ENCODE measurements around the gene ESR2.
"Not testable (repeated sequence)": the region's sequence is repeated elsewhere in the genome, so short reads cannot be mapped to it uniquely, and the experiment has no call there.

ESR2 gene

DNA sequence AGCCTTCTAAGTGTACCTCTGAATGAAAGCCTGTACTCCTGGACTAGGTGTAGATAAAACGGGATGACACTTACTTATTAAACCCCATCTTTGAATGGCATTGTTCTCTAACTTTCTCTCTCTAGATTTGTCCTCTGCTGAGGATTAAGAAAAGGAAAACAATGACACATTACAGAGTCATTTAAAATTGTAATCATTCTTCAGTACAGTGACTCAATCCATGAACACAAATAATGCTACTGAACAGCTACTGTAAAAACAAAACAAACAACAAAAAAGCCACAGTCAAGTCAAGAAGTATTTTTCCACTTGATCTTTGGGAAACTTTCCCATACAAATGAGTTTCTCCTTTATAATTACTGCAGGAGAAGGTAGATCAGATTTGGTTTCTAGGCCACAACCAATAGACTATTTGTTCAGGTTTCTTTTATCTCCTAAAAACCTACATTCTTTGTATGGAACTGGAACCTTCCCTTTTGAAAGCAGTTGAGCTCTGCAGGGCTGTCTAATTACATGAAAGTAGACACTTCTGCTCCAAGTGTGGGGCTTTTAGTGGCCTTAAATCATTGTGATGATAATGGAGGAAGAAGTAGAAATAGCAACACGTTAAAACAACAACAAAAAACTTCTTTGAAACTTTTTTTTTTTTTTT is 219.1 kb downstream of the ESR2 start:
- no peak for DNase-seq

DNA sequence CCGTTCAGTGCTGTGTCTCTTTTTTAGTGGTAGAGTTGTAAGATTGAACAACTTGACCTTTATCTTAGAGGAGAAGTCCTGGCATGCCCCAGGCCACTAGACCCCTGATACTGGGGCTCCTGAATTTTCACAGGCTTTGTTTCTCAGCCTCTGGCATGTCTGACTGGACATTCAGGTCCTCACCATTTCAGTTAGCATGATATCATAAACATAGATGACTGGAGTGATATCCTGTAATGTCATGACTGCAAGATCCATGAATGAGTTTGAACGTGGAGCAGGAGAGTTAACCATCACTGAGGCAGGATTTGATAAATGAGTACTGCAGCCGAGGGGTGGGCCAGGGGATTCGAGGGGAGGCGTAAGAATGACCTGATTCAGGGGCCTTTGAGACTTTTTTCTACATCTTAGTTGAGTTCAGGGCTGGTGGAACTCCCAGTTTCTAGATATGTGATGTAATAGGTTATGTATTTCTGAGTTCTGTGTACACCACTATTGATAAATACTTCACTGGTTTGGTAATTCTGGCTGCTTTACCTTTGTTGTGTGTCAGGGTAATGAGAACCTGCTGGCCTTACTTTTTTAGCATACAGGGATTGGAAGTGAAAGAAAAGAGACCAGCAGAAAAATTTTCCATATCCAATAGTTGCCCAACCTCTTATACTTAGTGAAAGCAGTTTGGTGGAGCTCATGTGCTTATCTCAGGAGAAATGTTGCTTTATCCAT is 224.4 kb downstream of the ESR2 start:
- no peak for DNase-seq

DNA sequence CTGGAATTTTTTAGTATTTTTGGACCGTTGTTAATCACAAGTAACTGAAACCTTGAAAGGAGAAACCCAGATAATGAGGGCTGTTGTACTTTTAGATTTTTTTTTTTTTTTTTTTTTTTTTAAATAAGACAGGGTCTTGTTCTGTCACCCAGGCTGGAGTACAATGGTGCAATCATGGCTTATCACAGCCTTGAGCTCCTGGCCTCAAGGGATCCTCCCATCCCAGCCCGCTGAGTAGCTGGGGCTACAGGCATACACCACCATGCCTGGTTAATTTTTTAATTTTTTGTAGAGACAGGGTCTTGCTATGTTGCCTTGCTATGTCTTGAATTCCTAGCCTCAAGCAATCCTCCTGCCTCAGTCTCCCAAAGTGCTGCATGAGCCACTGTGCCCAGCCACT is 229.7 kb downstream of the ESR2 start:
- no peak for DNase-seq

DNA sequence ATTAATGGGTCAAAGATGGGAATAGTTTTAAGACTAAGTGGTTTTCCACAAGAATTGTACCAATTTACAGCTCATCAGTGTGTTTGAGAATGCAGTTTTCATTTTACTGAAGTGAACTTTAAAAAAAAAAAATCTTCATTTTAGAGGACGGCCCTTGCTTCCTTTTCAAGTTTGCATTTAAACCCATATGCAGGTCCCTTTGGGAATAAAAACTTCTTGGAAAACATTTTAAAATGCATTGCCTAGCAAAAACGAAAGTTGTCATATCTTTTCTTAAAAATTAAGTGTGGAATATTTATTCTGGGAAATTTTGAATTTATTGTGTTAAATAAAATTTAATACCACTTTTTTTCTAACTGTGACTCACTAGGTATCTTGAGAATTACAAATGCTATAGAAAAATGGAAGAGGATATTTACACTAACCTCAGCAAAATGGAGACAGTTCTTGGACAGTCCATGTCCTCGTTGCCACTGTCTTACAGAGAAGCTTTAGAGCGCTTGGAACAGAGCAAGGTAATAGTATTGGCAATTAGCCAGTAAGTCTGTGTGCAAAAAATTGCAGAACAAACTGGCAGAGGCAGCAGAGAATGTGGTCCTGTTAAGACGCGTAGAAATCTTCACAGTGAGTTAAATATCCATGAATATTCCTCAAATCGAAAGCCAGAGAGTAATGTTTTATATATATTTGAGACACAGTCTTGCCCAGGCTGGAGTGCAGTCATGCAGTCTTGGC is 231.6 kb downstream of the ESR2 start:
- no peak for DNase-seq

DNA sequence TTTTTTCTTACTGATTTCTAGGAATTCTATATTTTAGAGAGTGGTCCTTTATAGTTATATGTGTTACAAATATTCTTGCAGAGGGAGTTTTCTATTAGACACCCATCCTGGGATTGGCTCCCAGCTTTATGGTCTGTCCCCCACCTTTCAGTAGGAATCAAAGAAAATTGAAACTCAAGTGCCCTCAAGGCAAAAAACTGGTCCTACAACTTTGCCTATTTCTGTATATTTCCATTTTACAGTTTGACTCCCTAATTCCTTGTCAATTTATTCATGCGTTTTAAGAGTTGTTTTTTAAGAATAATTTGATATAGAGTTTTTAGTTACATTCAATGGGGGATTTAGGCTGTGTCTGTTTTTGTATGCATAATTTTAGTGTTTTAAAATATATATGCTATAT is 232.5 kb downstream of the ESR2 start:
- no peak for DNase-seq

DNA sequence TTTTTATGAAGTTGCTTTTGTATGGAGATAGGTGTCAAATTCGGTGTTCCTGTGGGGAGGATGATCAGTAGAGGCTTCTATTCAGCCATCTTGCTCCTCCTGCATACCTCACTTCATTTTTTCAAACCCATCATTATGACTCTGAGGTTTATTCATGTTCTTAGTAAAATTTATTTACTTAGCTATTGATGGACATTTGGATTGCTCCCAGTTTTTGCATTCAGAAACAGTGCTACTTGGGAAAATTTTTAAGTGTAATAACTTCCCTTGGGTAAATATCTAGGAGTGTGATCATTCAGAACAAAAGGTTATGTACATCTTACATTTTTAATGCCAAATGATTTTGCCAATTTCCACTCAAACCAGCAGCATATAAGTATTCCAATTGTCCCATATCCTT is 233.1 kb downstream of the ESR2 start:
- DNase-seq = no peak

DNA sequence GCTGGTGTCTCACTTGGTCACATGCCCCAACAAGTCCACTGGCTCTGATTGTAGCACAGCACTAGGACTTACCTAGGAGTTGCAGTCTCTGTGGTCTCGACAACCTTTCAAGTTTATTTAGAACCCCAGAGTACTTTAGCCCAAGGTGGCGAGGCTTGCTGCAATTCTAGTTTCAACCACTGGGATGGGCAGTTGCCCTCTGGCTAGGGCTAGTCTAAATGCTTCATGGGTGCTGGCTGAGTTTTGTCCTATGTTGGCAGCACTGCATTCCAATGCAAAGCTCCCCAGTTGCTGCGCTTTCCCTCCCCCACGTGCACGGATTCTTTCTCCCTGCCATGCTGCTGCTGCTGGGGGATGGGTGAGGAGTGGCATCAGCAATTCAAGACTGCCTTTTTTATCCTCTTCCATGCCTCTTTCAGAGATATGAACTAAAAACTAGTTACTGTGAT is 233.5 kb downstream of the ESR2 start:
- no peak for DNase-seq

DNA sequence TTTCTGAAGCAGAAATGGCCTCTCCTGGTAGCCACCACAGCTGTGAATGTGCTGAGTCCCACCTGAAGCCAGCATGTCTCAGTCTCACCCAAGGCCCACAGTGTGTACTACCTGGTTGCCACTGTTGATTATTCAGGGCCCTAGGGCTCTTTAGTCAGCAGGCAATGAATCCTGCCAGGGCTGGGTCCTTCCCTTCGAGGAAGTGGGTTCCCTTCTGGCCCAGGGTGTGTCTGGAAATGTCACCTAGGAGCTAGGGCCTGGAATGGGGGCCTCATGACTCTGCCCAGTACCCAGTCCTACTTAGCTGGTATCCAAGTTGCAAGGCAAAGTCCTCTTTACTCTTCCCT is 234.0 kb downstream of the ESR2 start:
- no peak for DNase-seq

DNA sequence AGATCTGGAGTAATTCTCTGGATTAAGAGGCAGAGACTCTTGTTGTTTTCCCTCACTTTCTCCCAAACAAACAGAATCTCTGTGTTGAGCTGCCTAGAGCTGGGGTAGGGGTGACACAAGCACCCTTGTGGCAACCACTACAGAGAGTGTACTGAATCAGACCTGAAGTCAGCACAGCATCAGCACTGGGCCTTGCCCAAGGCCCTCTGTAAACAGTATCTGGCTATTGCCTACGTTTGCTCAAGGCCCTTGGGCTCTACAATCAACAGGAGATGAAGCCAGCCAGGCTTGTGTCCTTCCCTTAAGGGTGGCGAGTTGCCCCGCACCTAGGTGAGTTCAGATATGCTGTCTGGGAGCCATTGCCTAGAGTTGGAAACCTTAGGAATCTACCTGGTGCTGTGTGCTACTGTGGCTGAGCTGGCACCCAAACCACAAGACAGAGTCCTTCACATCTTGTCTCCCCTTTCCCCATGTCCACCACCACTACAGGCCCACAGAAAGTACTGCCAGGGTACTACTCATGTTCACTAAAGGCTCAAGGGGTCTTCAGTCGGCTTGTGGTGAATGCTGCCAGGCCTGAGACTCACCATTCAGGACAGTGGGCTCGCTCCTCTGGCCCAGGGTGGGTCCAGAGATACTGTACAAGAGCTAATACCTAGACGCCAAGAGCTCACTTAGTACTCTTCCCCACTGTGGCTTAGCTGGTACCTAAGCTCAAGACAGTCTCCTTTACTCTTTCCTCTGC is 234.5 kb downstream of the ESR2 start:
- no peak for DNase-seq

DNA sequence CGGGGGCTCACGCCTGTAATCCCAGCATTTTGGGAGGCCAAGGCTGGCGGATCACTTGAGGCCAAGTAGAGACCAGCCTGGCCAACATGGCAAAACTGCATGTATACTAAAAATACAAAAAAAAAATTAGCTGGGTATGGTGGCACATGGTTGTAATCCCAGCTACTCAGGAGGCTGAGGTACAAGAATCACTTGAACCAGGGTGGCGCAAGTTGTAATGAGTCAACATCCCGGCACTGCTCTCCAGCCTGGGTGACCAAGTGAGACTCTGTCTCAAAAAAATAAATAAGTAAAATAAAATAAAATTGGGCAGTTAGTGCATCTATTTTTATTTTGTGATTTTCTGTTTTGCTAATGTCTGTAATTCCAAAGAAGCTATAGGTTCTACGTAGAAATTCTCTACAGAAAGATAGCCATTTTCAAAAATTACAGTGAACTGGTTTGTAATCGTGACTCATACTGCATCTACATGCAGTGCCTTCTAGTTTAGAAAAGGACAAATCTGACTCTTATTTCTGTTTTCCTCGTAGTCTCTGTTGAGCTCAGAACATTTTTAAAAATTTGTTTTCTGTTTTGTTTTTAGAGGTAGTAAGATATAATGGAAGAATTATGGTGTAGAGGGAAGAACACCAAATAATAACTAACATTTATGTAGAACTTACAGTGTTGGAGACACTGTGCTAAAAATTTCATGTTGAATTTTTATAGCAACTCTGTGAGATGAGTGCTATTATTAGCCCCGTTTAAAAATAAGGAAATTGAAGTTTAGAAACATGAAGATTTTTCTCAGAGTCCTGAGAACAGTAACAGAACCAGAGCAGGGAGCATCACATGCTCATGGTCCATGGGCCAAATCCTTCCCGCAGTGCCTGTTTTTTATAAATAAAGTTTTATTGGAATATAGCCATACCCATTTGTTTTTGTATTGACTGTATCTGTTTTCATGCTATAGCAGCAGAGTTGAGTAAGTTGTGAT is 240.2 kb downstream of the ESR2 start:
- no peak for DNase-seq

DNA sequence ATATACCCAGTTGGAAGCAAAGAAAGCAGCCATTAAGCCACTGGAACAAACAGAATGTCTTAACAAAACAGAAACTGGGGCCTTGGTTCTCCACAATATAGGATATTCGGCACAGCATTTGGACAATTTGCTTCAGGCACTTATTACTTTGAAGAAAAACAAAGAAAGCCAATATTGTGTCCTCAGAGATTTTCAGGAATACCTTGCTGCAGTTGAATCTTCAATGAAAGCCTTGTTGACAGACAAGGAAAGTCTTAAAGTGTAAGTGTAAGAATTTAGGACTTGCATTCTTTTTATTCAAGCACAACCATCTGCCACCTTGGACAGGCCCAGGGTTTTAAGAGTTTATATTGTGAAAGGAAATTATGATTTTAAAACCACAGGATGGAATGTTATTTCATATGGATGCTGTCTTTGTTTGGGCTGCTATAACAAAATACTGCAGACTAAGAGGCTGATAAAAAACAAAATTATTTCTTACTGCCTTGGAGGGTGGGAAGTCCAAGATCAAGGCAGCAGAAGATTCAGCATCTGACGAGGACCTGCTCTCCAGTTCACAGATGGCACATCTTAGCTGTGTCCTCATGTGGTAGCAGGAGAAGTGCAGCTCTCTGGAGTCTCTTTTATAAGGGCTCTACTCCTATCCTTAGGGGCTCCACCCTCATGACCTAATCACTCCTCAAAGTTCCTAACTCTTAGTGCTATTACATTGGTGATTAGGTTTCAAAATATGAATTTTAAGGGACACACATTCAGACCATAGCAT is 244.4 kb downstream of the ESR2 start:
- no peak for DNase-seq

DNA sequence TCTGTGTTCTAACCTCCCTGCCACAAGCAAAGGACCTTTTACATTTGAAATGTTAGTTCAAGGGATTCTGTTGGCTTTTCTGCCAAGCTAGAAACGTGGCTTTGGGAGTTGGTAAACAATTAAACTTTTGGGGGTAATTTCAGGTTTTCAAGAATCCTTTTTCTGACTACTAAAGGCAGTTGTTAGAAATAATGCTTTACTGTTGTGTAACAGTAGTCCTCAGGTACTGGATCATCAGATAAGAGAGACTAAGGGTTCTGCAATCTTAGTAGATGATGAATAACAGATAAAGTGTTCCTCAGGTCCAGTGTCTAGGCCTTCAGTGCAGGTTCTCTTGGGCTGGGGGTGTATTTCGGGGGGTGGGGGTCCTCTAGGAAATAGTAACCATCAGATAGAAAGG is 249.1 kb downstream of the ESR2 start:
- no peak for DNase-seq

DNA sequence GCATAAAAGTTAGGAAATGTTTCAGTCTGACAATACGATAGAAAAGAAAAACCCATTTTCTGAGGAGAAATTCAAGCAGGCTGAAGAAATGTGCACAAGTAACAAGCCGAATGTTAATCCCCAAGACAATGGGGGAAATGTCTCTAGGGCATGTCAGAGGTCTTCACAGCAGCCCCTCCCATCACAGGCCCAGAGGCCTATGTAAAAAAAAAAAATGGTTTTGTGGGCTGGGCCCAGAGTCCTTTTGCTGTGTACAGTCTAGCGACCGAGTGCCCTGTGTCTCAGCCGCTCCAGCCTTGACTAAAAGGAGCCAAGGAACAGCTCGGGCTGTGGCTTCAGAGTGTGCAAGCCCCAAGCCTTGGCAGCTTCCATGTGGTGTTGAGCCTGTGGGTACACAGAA is 250.9 kb downstream of the ESR2 start:
- DNase-seq = not testable (repeated sequence)

DNA sequence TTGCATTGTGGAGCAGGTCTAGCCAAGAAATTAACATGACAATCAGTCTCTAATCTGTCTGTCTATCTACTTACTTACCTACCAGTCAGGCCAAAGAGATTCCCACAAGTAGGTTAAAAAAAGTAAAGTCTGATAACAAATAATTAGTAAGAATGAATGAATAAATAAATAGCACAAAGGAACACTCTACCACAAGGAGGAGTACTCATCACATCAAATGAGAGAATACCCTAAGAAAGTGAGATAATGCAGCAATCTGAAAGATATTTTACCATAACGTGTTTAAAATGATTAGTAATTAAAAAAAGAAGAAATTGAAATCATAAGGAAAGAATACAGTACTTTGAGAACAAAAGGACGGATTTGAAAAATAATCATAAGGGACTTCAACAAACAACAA is 254.1 kb downstream of the ESR2 start:
- no peak for DNase-seq

DNA sequence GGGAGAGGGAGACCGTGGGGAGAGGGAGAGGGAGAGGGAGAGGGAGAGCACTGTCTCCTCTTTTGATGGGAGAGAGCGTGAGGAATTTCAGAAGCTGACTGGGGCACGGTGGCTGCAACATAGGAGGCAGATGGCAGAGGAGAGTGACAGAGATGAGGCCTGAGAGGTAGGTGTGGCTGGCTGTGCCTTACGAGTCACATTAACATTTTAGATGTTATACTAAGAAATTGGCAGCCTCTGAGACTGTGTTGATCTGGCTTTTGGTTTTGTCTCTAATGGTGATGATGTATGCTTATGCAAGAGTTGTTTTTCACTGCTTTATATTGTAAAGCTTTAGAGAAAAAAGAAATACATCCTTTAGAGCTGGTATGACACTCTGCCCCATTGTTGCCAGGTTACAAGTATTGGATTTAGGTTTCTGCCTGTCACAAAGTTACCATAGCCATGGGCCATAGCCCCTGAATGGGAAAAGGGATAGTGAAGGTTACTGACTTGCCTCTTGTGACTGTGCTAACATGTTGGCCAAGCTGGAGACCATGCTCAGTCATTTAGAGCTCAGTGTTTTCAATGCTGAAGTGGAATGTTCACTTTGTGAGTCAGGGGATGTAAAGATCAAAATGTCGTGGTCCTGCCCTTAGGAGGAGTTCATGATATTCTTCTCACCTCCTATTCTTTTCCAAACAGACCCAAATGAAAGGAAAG is 255.2 kb downstream of the ESR2 start:
- no peak for DNase-seq

DNA sequence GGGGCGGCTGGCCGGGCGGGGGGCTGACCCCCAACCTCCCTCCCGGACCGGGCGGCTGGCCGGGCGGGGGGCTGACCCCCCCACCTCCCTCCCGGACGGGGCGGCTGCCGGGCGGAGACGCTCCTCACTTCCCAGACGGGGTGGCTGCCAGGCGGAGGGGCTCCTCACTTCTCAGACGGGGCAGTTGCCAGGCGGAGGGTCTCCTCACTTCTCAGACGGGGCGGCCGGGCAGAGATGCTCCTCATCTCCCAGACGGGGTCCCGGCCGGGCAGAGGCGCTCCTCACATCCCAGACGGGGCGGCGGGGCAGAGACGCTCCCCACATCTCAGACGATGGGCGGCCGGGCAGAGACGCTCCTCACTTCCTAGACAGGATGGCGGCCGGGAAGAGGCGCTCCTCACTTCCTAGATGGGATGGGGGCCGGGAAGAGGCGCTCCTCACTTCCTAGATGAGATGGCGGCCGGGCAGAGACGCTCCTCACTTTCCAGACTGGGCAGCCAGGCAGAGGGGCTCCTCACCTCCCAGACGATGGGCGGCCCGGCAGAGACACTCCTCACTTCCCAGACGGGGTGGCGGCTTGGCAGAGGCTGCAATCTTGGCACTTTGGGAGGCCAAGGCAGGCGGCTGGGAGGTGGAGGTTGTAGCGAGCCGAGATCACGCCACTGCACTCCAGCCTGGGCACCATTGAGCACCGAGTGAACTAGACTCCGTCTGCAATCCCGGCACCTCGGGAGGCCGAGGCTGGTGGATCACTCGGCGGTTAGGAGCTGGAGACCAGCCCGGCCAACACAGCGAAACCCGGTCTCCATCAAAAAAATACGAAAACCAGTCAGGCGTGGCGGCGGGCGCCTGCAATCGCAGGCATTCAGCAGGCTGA is 256.1 kb downstream of the ESR2 start:
- not testable (repeated sequence) for DNase-seq

DNA sequence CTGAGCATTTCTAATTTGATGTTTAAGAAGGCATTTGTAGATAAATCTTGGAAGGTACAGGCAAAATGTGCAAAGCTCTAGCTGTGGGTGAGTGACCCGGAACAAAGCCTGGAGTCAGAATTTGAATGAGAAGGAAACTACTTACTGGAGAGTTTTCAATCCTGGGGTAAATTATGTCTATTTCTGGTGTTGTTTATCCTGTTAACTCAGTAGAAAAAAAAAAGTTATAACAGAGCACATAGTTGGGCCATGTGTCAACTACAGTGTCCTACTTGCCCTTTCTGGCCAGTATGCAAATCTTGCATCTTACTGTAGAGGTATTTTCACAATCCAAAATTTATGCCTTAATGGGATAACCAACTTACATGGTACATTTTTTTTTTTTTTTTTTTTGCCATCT is 259.0 kb downstream of the ESR2 start:
- no peak for DNase-seq

Data from effector CD4-positive, alpha-beta T cell (primary cell).